Neural cell (in vitro differentiated cells): ENCODE measurements around the gene SUSD5. TPM values are rescaled to one million over a fixed set of nuclear protein-coding genes. Genes with fewer than 3 reads are reported as not detected.

Source experiments
- H2AFZ ChIP-seq: fragments of 200-600, 300-800 bp; sonication (generic), shearing (Covaris generic); 2 replicates; pipeline ENCODE4 v1.6.0; 2014; ENCODE audit warnings: low read depth, mild to moderate bottlenecking, antibody characterized with exemption, low read length, moderate library complexity
- H3F3A ChIP-seq: fragments of 200-600 bp; shearing (Covaris generic); 2 replicates; pipeline ENCODE4 v1.6.1; 2016; ENCODE audit warnings: mild to moderate bottlenecking, moderate library complexity, mixed read lengths, antibody characterized with exemption, low read length; ENCODE audit not compliant: insufficient read depth, poor library complexity, severe bottlenecking
- H3K27ac ChIP-seq: fragments of 200-600, 300-800 bp; sonication (generic), shearing (Covaris generic); 2 replicates; pipeline ENCODE4 v1.5.1; 2014; ENCODE audit warnings: mild to moderate bottlenecking, low read length, moderate library complexity
- H3K27me3 ChIP-seq: fragments of 300-800, 200-600 bp; sonication (generic), shearing (Covaris generic); 2 replicates; pipeline ENCODE4 v1.6.0; 2014; ENCODE audit warnings: mild to moderate bottlenecking, low read depth, low read length, moderate library complexity; ENCODE audit not compliant: insufficient read depth
- H3K36me3 ChIP-seq: fragments of 300-800, 200-600 bp; sonication (generic), shearing (Covaris generic); 2 replicates; pipeline ENCODE4 v1.5.1; 2014; ENCODE audit warnings: mild to moderate bottlenecking, antibody characterized with exemption, low read length, moderate library complexity; ENCODE audit not compliant: insufficient read depth
- H3K4me2 ChIP-seq: fragments of 300-800, 200-600 bp; sonication (generic), shearing (Covaris generic); 2 replicates; pipeline ENCODE4 v1.6.0; 2014; ENCODE audit warnings: mild to moderate bottlenecking, low read length
- H3K4me3 ChIP-seq: fragments of 300-800, 200-600 bp; sonication (generic), shearing (Covaris generic); 2 replicates; pipeline ENCODE4 v1.5.1; 2014; ENCODE audit warnings: mild to moderate bottlenecking, low read length, moderate library complexity
- H3K79me2 ChIP-seq: fragments of 200-600 bp; shearing (Covaris generic); replicated peaks from 2 replicates; pipeline ENCODE4 v1.6.0; 2014; ENCODE audit warnings: mild to moderate bottlenecking, low read length, moderate library complexity; ENCODE audit not compliant: insufficient read depth
- H3K9ac ChIP-seq: fragments of 300-800, 200-600 bp; sonication (generic), shearing (Covaris generic); 2 replicates; pipeline ENCODE4 v1.6.1; 2016; ENCODE audit warnings: mild to moderate bottlenecking, low read length, mixed read lengths
- H3K9me2 ChIP-seq: fragments of 200-600 bp; shearing (Covaris generic); 2 replicates; pipeline ENCODE4 v1.6.1; 2016; ENCODE audit warnings: mild to moderate bottlenecking, low read length, mixed read lengths; ENCODE audit not compliant: insufficient read depth
- H3K9me3 ChIP-seq: fragments of 200-600, 300-800 bp; sonication (generic), shearing (Covaris generic); 2 replicates; pipeline ENCODE4 v1.6.1; 2016; ENCODE audit warnings: mild to moderate bottlenecking, mixed run types, low read length, moderate library complexity, mixed read lengths
- H4K20me1 ChIP-seq: fragments of 200-600 bp; shearing (Covaris generic); 2 replicates; pipeline ENCODE4 v1.6.1; 2016; ENCODE audit warnings: mild to moderate bottlenecking, mixed run types; ENCODE audit not compliant: insufficient read depth
- EP300 ChIP-seq: fragments of 450-650 bp; conservative IDR thresholded peaks from 2 replicates; pipeline ENCODE4 v1.6.1; 2014; ENCODE audit warnings: antibody characterized with exemption, mild to moderate bottlenecking, moderate library complexity; ENCODE audit not compliant: poor library complexity, severe bottlenecking
- EZH2 ChIP-seq: fragments of 200-600, 300-800 bp; shearing (Covaris generic), sonication (generic); IDR thresholded peaks from 2 replicates; pipeline ENCODE4 v1.6.1; 2014; ENCODE audit warnings: antibody characterized with exemption, low read length, borderline replicate concordance, mild to moderate bottlenecking; ENCODE audit not compliant: insufficient read depth, poor library complexity, severe bottlenecking
- MXI1 ChIP-seq: fragments of 450-650 bp; conservative IDR thresholded peaks from 2 replicates; pipeline ENCODE4 v1.6.1; 2014; ENCODE audit warnings: antibody characterized with exemption, mild to moderate bottlenecking; ENCODE audit not compliant: poor library complexity, severe bottlenecking
- POLR2AphosphoS5 ChIP-seq: IDR thresholded peaks from 2 replicates; pipeline ENCODE4 v1.6.1; 2012
- RAD21 ChIP-seq: fragments of 450-650 bp; conservative IDR thresholded peaks from 2 replicates; pipeline ENCODE4 v1.6.1; 2014; ENCODE audit warnings: antibody characterized with exemption, mild to moderate bottlenecking, moderate library complexity
- SMC3 ChIP-seq: fragments of 450-650 bp; conservative IDR thresholded peaks from 2 replicates; pipeline ENCODE4 v1.6.1; 2014; ENCODE audit warnings: antibody characterized with exemption, mild to moderate bottlenecking, moderate library complexity; ENCODE audit not compliant: poor library complexity
- TAF1 ChIP-seq: IDR thresholded peaks from 2 replicates; pipeline ENCODE4 v1.6.1; 2012; ENCODE audit warnings: low read depth
- polyA plus RNA-seq: library from polyadenylated mRNA; depleted of rRNA; stranded (reverse); fragments of >200 nt; gene quantifications from 2 replicates; pipeline ENCODE4 v1.2.3, GENCODE V29; 2014
- TF ChIP-seq, protein P1 (sequence below): IDR thresholded peaks from 2 replicates; pipeline ENCODE4 v1.6.1; 2012; ENCODE audit warnings: borderline replicate concordance
- TF ChIP-seq, protein P2 (sequence below): fragments of 450-650 bp; IDR thresholded peaks from 2 replicates; pipeline ENCODE4 v1.5.1; 2014; ENCODE audit warnings: antibody characterized with exemption, mild to moderate bottlenecking, moderate library complexity; ENCODE audit not compliant: poor library complexity, severe bottlenecking

SUSD5 gene
- polyA plus RNA-seq, 1 donor from 2014 or later: 0.74 TPM

DNA sequence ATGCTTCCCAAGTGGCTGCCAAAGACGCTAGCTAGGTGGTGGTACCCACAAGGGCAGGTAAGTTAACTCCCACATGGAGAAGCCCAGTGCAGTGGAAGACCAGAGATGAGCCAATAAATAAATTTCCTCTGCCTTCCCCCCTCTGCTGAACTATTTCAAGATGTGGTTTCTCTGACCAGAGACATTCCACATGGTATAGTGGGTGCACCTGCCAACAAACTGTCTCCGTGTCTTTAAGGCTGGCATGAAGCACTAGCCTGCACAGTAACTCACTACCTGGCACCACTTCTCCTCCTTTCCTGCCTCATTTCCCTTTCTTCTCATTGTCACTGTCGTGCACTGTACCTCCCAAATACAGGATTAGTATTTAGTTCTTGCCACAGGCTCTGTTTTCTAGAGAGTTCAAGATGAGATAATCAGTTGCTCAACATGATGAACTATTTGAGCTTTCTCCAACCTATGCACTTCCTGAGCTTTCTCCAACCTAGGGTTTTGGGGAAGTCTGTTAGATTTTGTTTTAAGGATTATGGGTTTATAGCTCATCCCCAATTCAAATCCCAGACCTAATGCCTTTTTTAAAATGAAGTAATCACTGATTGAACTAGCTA, 113.2 kb downstream of the SUSD5 start:
- H3K79me2 ChIP-seq: no peaks in the 10 kb centered on the region
- H3F3A ChIP-seq: no peaks in the 10 kb centered on the region
- no peaks in the 10 kb centered on the region for H3K27me3 ChIP-seq
- no peaks in the 10 kb centered on the region for H3K9me2 ChIP-seq
- no peaks in the 10 kb centered on the region for H3K36me3 ChIP-seq
- no peaks in the 10 kb centered on the region for H3K9me3 ChIP-seq
- H2AFZ ChIP-seq: no peak overlapping the region
- H3K27ac ChIP-seq: no peak overlapping the region
- no peak overlapping the region for H3K4me3 ChIP-seq
- TF ChIP-seq EP300: no peak
- no peak for TF ChIP-seq SMC3
- TF ChIP-seq TAF1: no peak
- TF ChIP-seq, protein P1, sequence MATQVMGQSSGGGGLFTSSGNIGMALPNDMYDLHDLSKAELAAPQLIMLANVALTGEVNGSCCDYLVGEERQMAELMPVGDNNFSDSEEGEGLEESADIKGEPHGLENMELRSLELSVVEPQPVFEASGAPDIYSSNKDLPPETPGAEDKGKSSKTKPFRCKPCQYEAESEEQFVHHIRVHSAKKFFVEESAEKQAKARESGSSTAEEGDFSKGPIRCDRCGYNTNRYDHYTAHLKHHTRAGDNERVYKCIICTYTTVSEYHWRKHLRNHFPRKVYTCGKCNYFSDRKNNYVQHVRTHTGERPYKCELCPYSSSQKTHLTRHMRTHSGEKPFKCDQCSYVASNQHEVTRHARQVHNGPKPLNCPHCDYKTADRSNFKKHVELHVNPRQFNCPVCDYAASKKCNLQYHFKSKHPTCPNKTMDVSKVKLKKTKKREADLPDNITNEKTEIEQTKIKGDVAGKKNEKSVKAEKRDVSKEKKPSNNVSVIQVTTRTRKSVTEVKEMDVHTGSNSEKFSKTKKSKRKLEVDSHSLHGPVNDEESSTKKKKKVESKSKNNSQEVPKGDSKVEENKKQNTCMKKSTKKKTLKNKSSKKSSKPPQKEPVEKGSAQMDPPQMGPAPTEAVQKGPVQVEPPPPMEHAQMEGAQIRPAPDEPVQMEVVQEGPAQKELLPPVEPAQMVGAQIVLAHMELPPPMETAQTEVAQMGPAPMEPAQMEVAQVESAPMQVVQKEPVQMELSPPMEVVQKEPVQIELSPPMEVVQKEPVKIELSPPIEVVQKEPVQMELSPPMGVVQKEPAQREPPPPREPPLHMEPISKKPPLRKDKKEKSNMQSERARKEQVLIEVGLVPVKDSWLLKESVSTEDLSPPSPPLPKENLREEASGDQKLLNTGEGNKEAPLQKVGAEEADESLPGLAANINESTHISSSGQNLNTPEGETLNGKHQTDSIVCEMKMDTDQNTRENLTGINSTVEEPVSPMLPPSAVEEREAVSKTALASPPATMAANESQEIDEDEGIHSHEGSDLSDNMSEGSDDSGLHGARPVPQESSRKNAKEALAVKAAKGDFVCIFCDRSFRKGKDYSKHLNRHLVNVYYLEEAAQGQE: no peak
- TF ChIP-seq POLR2AphosphoS5: no peak
- TF ChIP-seq, protein P2, sequence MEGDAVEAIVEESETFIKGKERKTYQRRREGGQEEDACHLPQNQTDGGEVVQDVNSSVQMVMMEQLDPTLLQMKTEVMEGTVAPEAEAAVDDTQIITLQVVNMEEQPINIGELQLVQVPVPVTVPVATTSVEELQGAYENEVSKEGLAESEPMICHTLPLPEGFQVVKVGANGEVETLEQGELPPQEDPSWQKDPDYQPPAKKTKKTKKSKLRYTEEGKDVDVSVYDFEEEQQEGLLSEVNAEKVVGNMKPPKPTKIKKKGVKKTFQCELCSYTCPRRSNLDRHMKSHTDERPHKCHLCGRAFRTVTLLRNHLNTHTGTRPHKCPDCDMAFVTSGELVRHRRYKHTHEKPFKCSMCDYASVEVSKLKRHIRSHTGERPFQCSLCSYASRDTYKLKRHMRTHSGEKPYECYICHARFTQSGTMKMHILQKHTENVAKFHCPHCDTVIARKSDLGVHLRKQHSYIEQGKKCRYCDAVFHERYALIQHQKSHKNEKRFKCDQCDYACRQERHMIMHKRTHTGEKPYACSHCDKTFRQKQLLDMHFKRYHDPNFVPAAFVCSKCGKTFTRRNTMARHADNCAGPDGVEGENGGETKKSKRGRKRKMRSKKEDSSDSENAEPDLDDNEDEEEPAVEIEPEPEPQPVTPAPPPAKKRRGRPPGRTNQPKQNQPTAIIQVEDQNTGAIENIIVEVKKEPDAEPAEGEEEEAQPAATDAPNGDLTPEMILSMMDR: no peak
- TF ChIP-seq EZH2: no peak
- no peak for TF ChIP-seq RAD21
- TF ChIP-seq MXI1: no peak
- no peaks in the 10 kb centered on the region for H4K20me1 ChIP-seq
- H3K9ac ChIP-seq: no peak overlapping the region
- no peak overlapping the region for H3K4me2 ChIP-seq

DNA sequence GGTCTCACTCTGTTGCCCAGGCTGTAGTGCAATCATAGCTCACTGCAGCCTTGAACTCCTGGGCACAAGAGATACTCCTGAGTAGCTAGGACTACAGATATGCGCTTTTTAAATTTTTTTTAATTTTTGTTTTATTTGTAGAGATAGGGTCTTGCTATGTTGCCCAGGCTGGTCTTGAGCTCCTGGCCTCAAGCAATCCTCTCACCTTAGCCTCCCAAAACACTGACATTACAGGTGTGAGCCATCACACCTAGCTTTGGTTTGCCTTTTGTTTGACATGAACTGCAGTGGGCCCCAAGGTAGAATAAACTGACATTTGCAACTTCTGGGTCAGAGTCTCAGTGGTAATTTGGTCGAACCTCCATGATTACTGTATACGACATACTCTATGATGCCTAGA, 113.8 kb downstream of the SUSD5 start:
- no peak overlapping the region for H2AFZ ChIP-seq
- no peak for TF ChIP-seq EZH2
- no peaks in the 10 kb centered on the region for H4K20me1 ChIP-seq
- no peaks in the 10 kb centered on the region for H3K9me3 ChIP-seq
- H3K27me3 ChIP-seq: no peaks in the 10 kb centered on the region
- H3K79me2 ChIP-seq: no peaks in the 10 kb centered on the region
- H3K9me2 ChIP-seq: no peaks in the 10 kb centered on the region
- H3K4me3 ChIP-seq: no peak overlapping the region
- H3K4me2 ChIP-seq: no peak overlapping the region
- H3K27ac ChIP-seq: no peak overlapping the region
- H3F3A ChIP-seq: no peaks in the 10 kb centered on the region
- no peak overlapping the region for H3K9ac ChIP-seq
- H3K36me3 ChIP-seq: no peaks in the 10 kb centered on the region

DNA sequence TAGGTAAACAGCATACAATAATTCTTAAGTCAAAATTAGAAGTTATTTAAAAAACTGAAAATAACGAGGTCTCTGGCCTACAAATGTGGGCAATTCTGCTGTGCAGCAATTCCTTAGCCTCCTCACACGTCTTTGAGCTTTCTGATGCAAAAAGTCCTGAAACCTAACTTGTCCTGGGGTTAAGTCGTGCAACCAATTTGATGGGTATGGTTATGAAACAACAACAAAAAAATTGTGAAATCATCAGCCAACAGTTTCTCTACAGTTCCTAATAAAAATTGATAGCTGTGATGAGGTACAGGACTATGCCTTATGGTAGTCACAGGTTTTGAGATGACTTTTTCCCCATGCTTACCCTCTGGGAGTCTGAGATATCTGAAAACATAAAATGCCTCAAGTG, 115.1 kb downstream of the SUSD5 start:
- no peaks in the 10 kb centered on the region for H3F3A ChIP-seq
- no peaks in the 10 kb centered on the region for H3K9me2 ChIP-seq
- no peak overlapping the region for H3K9ac ChIP-seq
- H3K9me3 ChIP-seq: no peaks in the 10 kb centered on the region
- H3K4me2 ChIP-seq: no peak overlapping the region
- no peak overlapping the region for H3K4me3 ChIP-seq
- H2AFZ ChIP-seq: no peak overlapping the region
- H3K36me3 ChIP-seq: no peaks in the 10 kb centered on the region
- H4K20me1 ChIP-seq: no peaks in the 10 kb centered on the region
- TF ChIP-seq TAF1 (no peak), SMC3 (no peak), EZH2 (no peak), POLR2AphosphoS5 (no peak)
- TF ChIP-seq, protein P2: no peak
- TF ChIP-seq, protein P1: no peak
- no peaks in the 10 kb centered on the region for H3K27me3 ChIP-seq
- H3K79me2 ChIP-seq: no peaks in the 10 kb centered on the region
- no peak overlapping the region for H3K27ac ChIP-seq
